GM12892 (cell line): ENCODE measurements around the gene TOR1AIP2.

Experiments used
- POLR2A ChIP-seq: IDR thresholded peaks from 2 replicates; pipeline ENCODE4 v1.6.1; 2011; ENCODE audit warnings: low read depth, low read length, control low read depth
- POLR2AphosphoS5 ChIP-seq: IDR thresholded peaks from 2 replicates; pipeline ENCODE4 v1.6.1; 2011; ENCODE audit warnings: low read depth, low read length, control low read depth
- TAF1 ChIP-seq: IDR thresholded peaks from 2 replicates; pipeline ENCODE4 v1.6.1; 2011; ENCODE audit warnings: low read depth, mild to moderate bottlenecking, control low read depth, low read length, borderline replicate concordance

- no peak for TF ChIP-seq POLR2A
- no peak for TF ChIP-seq TAF1
- no peak for TF ChIP-seq POLR2AphosphoS5
Observed at GRCh38 chr1:179870870-179871269, 6.7 kb downstream of the TOR1AIP2 start.
